Measurements from ENCODE around the gene STEAP4.

Gene STEAP4

DNA sequence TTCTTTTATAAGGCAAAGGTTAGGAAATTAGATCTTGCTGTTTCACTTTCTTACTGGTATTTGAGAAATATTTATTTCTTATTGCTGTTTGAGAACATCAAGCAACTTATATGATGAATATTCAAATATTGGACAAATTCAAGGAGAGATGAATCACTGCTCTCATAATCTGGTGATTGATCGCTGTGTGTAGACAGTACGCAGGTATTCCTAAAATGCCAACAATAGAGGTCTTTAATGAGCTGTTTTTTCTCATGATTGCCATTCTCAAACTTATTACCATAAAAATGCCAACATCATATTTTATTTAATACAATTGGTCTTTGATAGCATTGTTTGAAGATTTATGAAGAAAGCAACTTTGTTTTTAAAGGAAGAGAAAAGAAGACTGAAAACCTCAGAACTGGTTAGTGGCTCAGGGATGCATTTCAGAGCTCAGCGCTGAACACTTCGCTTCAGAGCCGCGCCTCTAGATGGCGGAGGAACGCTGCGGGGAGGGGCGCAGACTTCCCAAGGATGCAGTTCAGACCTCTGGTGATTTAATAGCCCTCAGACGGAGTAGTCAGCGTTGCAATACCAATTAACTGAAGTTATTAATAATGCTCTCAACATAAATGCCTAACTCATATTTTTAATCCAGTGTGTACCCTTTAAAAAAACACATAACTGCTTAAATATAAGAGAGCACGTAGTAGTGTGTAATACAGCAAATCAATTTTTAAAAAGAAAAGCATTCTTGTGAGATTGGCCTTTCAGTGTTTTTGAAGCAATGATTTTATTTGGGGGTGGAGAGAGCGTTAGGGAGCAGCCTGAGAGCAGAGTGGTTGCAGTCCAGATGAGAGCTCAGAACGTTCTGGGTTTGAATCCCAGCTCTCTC lies 38.5 kb upstream of the STEAP4 start:
- TF ChIP-seq, protein P1, sequence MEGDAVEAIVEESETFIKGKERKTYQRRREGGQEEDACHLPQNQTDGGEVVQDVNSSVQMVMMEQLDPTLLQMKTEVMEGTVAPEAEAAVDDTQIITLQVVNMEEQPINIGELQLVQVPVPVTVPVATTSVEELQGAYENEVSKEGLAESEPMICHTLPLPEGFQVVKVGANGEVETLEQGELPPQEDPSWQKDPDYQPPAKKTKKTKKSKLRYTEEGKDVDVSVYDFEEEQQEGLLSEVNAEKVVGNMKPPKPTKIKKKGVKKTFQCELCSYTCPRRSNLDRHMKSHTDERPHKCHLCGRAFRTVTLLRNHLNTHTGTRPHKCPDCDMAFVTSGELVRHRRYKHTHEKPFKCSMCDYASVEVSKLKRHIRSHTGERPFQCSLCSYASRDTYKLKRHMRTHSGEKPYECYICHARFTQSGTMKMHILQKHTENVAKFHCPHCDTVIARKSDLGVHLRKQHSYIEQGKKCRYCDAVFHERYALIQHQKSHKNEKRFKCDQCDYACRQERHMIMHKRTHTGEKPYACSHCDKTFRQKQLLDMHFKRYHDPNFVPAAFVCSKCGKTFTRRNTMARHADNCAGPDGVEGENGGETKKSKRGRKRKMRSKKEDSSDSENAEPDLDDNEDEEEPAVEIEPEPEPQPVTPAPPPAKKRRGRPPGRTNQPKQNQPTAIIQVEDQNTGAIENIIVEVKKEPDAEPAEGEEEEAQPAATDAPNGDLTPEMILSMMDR (IDR thresholded peaks at IDR 0.05; ENCODE audit: unreplicated experiment in 3 of 3) = peak; percentile 77 to 89 (median 87)
- Mint-ChIP-seq H3K27me3 (ENCODE audit: low read depth) (peaks cover 7% of the 10 kb centered on the region), H3K27ac (peak overlapping the region in 1 of 3 experiments; percentile 40), H3K4me3 (peak overlapping the region in 1 of 3 experiments; percentile 6), H3K36me3 (ENCODE audit: low read depth) (no peaks in the 10 kb centered on the region), H3K4me1 (peaks cover 17% of the 10 kb centered on the region), H3K9me3 (no peaks in the 10 kb centered on the region)

DNA sequence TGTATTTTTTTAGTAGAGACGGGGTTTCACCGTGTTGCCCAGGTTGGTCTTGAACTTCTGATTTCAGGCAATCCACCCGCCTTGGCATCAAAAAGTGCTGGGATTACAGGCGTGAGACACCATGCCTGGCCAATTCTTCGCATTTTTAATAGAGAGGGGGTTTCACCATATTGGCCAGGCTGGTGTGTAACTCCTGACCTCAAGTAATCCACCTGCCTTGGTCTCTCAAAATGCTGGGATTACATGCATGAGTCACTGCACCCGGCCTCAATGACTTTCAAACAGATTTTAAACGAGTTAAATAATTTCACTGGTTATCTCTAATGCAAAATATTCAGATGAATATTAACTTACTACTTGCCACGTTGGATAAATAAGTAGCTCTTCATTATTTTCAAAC lies 37.6 kb upstream of the STEAP4 start:
- Mint-ChIP-seq H3K27ac (no peak overlapping the region), H3K4me3 (no peak overlapping the region), H3K9me3 (no peaks in the 10 kb centered on the region), H3K27me3 (ENCODE audit: low read depth) (peaks cover 7% of the 10 kb centered on the region), H3K36me3 (ENCODE audit: low read depth) (no peaks in the 10 kb centered on the region), H3K4me1 (peaks cover 17% of the 10 kb centered on the region)
- TF ChIP-seq, protein P1 (IDR thresholded peaks at IDR 0.05; ENCODE audit: unreplicated experiment in 3 of 3) = no peak

DNA sequence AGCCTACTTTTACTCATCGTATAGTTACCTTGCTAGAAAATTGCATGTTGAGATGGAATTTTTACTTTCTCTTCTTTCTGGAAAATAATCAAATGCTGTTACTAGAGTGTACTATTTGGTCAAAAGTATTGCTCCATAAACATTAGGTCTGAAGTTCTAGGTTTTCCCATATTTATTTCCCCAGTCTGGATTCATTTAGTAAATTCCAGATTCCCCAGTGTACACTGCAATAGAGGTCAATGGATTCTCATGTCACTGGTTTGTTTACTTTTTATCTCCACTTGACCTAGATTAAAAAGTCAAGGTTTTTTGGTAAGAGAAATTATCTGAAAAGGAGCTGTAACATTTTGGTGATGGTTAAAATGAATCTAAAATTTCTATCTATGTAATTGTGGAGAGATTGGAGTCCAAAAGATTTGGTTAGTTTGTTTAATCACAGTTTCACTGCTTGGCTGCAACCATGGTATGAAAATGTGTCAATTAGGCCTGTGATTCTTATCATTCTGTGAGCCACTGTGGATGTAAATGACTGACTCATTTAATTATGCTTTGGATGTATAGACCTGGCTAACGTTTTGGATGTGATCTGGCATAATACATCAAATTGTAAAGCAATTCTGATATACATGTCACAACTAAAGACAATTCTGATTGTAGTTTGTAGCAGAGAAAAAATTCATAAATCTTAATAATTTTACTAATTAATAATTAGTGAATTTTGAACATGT lies 32.7 kb upstream of the STEAP4 start:
- no peaks in the 10 kb centered on the region for H3K9me3 Mint-ChIP-seq
- no peaks in the 10 kb centered on the region for H3K4me1 Mint-ChIP-seq
- H3K27ac Mint-ChIP-seq = no peak overlapping the region
- peaks cover 8% of the 10 kb centered on the region for H3K27me3 Mint-ChIP-seq (ENCODE audit: low read depth)
- TF ChIP-seq, protein P1 (IDR thresholded peaks at IDR 0.05; ENCODE audit: unreplicated experiment in 3 of 3) = no peak
- no peak overlapping the region for H3K4me3 Mint-ChIP-seq
- H3K36me3 Mint-ChIP-seq (ENCODE audit: low read depth) = no peaks in the 10 kb centered on the region

DNA sequence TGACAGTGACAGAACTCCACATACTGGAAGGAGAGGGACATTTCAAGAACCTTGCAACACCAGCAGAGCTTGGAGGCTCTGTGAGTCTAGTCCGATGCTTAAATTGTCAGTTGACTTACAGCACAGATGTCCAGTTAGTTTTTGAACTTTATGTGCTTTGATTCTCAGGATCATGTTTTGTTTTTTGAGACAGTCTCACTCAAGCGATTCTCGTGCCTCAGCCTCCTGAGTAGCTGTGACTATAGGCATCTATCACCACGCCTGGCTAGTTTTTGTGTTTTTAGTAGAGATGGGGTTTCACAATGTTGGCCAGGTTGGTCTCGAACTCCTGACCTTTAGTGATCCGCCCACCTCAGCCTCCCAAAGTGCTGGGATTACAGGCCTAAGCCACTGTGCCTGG lies 31.8 kb upstream of the STEAP4 start:
- Mint-ChIP-seq H3K27me3 (ENCODE audit: low read depth) (peaks cover 8% of the 10 kb centered on the region), H3K36me3 (ENCODE audit: low read depth) (no peaks in the 10 kb centered on the region), H3K27ac (no peak overlapping the region), H3K4me1 (no peaks in the 10 kb centered on the region), H3K4me3 (no peak overlapping the region), H3K9me3 (no peaks in the 10 kb centered on the region)
- TF ChIP-seq, protein P1 (IDR thresholded peaks at IDR 0.05; ENCODE audit: unreplicated experiment in 3 of 3) = no peak

DNA sequence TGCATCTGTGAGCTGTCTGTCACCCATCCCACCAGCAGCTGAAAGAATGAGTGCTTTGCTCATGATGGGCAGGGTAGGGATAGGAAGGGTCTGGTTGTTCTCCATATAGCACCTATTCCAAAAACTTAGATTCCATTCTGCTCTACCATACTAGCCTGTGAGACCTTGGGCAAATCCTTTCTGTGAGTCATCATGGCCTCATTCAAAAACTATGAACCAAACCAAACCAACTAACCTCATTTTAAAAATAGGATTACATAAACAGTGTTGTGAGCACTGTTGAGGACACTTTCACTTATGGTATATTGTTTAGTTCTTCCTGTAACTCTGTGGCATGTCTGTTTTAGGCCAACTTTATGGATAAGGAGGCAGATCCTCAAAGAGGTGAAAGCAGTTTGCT lies 30.9 kb upstream of the STEAP4 start:
- TF ChIP-seq, protein P1 (IDR thresholded peaks at IDR 0.05; ENCODE audit: unreplicated experiment in 3 of 3) = no peak
- no peaks in the 10 kb centered on the region for H3K36me3 Mint-ChIP-seq (ENCODE audit: low read depth)
- no peaks in the 10 kb centered on the region for H3K9me3 Mint-ChIP-seq
- peaks cover 8% of the 10 kb centered on the region for H3K27me3 Mint-ChIP-seq (ENCODE audit: low read depth)
- H3K4me1 Mint-ChIP-seq = no peaks in the 10 kb centered on the region
- no peak overlapping the region for H3K4me3 Mint-ChIP-seq
- H3K27ac Mint-ChIP-seq = no peak overlapping the region

All from nephron (organoid).